ENCODE results near the gene PDLIM1. TPM values are rescaled to one million over a fixed set of nuclear protein-coding genes. Genes with fewer than 3 reads are reported as not detected.
A peak's percentile ranks its signal among the peaks of the same experiment; 100 is the strongest.

PDLIM1 gene
- total RNA-seq, 1 experiment from 2014 or later: 98.1 TPM

DNA sequence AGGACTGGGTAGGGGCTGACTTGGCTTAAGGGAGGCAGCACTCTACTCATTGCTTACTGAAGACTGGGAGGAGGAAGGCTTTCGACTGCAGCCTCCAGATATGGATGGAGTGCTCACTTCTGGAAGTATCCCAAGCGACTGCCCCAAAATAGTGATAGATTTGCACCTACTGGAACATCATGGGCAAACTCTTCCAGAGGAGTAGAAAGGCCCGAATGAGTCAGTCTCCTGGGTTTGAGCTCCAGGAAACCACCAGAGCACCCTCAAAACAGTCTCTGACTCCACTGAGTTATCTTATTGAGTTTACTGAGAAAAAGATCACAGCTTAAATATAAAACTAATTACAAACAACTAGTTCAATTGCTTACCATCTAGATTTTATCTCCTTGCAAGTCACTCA, 37.2 kb upstream of the PDLIM1 start:
- intact Hi-C loops (cut with micrococcal nuclease): no loop called here
- ChIA-PET CTCF (interaction anchor here (0.6 to 2.3 kb wide), 3 partner anchors 12 to 85 kb away, joined by 3 to 9 read pairs (median 5); no protein-coding TSS in a partner anchor), POLR2A (no interaction called here)
- TF ChIP-seq, protein P1, sequence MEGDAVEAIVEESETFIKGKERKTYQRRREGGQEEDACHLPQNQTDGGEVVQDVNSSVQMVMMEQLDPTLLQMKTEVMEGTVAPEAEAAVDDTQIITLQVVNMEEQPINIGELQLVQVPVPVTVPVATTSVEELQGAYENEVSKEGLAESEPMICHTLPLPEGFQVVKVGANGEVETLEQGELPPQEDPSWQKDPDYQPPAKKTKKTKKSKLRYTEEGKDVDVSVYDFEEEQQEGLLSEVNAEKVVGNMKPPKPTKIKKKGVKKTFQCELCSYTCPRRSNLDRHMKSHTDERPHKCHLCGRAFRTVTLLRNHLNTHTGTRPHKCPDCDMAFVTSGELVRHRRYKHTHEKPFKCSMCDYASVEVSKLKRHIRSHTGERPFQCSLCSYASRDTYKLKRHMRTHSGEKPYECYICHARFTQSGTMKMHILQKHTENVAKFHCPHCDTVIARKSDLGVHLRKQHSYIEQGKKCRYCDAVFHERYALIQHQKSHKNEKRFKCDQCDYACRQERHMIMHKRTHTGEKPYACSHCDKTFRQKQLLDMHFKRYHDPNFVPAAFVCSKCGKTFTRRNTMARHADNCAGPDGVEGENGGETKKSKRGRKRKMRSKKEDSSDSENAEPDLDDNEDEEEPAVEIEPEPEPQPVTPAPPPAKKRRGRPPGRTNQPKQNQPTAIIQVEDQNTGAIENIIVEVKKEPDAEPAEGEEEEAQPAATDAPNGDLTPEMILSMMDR (IDR thresholded peaks at IDR 0.05; ENCODE audit: unreplicated experiment): no peak
- Mint-ChIP-seq H3K27ac (ENCODE audit: low read depth, unreplicated experiment) (no peak overlapping the region), H3K4me1 (ENCODE audit: insufficient read depth, unreplicated experiment) (peaks cover 8% of the 10 kb centered on the region), H3K9me3 (ENCODE audit: unreplicated experiment) (no peaks in the 10 kb centered on the region), H3K4me3 (ENCODE audit: unreplicated experiment) (no peak overlapping the region), H3K36me3 (ENCODE audit: insufficient read depth, unreplicated experiment) (no peaks in the 10 kb centered on the region), H3K27me3 (ENCODE audit: insufficient read depth, unreplicated experiment) (no peaks in the 10 kb centered on the region)
- no TSS peak for BruUV-seq (replicated peaks)
- no peak for DNase-seq (ENCODE audit: unreplicated experiment)

DNA sequence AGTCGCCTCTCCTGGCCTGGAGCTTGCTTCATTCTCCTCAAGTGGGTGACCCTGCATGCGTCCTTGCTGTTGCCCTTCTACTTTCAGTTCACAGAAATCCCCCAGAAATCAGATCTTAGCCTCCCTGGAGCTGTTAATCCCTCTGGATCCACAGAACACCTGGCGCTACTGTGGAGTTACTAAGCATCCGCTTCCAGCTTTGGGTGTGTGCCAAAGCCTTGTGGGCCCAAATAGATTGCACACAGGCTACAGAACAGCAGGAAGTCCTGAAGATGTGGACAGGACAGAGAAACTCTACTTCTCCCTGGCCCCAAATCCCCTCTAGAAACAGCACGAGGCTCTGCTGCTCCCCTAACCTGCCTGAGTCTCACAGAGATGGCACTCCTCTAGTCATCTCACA, 36.6 kb upstream of the PDLIM1 start:
- Mint-ChIP-seq H3K9me3 (ENCODE audit: unreplicated experiment) (no peaks in the 10 kb centered on the region), H3K27me3 (ENCODE audit: insufficient read depth, unreplicated experiment) (no peaks in the 10 kb centered on the region), H3K27ac (ENCODE audit: low read depth, unreplicated experiment) (no peak overlapping the region), H3K36me3 (ENCODE audit: insufficient read depth, unreplicated experiment) (no peaks in the 10 kb centered on the region), H3K4me3 (ENCODE audit: unreplicated experiment) (no peak overlapping the region), H3K4me1 (ENCODE audit: insufficient read depth, unreplicated experiment) (peaks cover 8% of the 10 kb centered on the region)
- BruUV-seq (replicated peaks): no TSS peak
- CTCF ChIA-PET: interaction anchor here (0.6 to 1.6 kb wide), 3 partner anchors 11 to 84 kb away, joined by 3 to 7 read pairs (median 5); no protein-coding TSS in a partner anchor
- intact Hi-C loops (cut with micrococcal nuclease): no loop called here
- DNase-seq (ENCODE audit: unreplicated experiment): peak; percentile 78
- TF ChIP-seq, protein P1 (IDR thresholded peaks at IDR 0.05; ENCODE audit: unreplicated experiment): no peak
- POLR2A ChIA-PET: no interaction called here

DNA sequence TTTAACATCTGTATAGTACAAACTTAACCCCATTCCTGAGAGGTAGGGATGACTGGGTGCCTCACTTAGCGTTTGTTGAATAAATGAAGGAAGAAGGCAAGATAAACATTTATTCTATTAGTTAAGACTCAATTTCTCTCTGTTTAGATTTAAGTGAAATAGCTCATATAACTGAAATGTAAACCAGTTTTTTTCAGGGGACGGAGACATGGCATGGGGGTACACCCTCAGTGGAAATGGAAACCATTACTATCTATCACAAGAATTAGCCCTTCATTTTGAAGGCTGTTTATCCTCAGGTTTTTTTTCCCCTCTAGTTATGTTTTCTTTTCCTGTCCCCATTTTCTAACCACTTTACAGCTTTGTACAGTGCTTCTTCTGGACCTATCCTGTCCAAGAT, 35.6 kb upstream of the PDLIM1 start:
- Mint-ChIP-seq H3K4me3 (ENCODE audit: unreplicated experiment) (no peak overlapping the region), H3K9me3 (ENCODE audit: unreplicated experiment) (no peaks in the 10 kb centered on the region), H3K4me1 (ENCODE audit: insufficient read depth, unreplicated experiment) (peaks cover 8% of the 10 kb centered on the region), H3K27ac (ENCODE audit: low read depth, unreplicated experiment) (no peak overlapping the region), H3K36me3 (ENCODE audit: insufficient read depth, unreplicated experiment) (no peaks in the 10 kb centered on the region), H3K27me3 (ENCODE audit: insufficient read depth, unreplicated experiment) (no peaks in the 10 kb centered on the region)
- intact Hi-C loops (cut with micrococcal nuclease): no loop called here
- no TSS peak for BruUV-seq (replicated peaks)
- ChIA-PET POLR2A (no interaction called here), CTCF (interaction anchor here (1.4 kb wide), 1 partner anchor 48 kb away, joined by 7 read pairs; no protein-coding TSS in a partner anchor)
- TF ChIP-seq, protein P1 (IDR thresholded peaks at IDR 0.05; ENCODE audit: unreplicated experiment): no peak
- DNase-seq (ENCODE audit: unreplicated experiment): no peak

DNA sequence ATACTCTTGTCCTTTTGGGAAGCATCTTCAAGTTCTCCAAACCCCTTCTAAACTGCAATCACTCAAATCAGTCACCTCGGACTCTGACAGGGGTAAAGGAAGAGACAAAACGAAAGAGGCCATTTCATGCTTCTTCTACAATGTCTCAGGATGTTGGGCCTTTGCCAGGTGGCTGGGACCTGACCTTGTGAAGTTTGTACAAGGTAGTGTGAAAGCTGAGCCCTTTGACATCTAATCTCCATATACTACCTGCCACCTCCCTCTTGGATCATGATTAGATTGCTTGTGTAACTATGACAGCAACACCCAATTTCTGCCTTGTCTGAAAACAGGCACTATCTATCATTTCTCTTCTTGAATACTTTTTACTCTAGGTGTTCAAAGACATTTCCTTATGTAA, 35.1 kb upstream of the PDLIM1 start:
- TF ChIP-seq, protein P1 (IDR thresholded peaks at IDR 0.05; ENCODE audit: unreplicated experiment): no peak
- ChIA-PET CTCF (interaction anchor here (0.6 to 1.4 kb wide), 2 partner anchors 48 to 467 kb away, joined by 3 to 7 read pairs; no protein-coding TSS in a partner anchor), POLR2A (no interaction called here)
- H3K27ac Mint-ChIP-seq (ENCODE audit: low read depth, unreplicated experiment): no peak overlapping the region
- no TSS peak for BruUV-seq (replicated peaks)
- no peak overlapping the region for H3K4me3 Mint-ChIP-seq (ENCODE audit: unreplicated experiment)
- DNase-seq (ENCODE audit: unreplicated experiment): no peak
- no peaks in the 10 kb centered on the region for H3K9me3 Mint-ChIP-seq (ENCODE audit: unreplicated experiment)
- intact Hi-C loops (cut with micrococcal nuclease): no loop called here
- H3K27me3 Mint-ChIP-seq (ENCODE audit: insufficient read depth, unreplicated experiment): peaks cover 3% of the 10 kb centered on the region
- H3K4me1 Mint-ChIP-seq (ENCODE audit: insufficient read depth, unreplicated experiment): peaks cover 8% of the 10 kb centered on the region
- no peaks in the 10 kb centered on the region for H3K36me3 Mint-ChIP-seq (ENCODE audit: insufficient read depth, unreplicated experiment)

Data from MCF 10A (cell line).